Dermis microvascular lymphatic vessel endothelial cell (primary cell): Measurements from ENCODE around the gene RB1. TPM values are rescaled to one million over a fixed set of nuclear protein-coding genes. Genes with fewer than 3 reads are reported as not detected.

Source experiments
- DNase-seq, 2 donors: peaks; one replicate each; pipeline versions ENCODE4 v3.0.0 to v3.0.0-alpha.2; 2010; ENCODE audit warnings: low read depth in 2 of 2
- total RNA-seq: library from RNA; depleted of rRNA; stranded (reverse); fragments of >200 nt; gene quantifications from 2 replicates; pipeline ENCODE4 v1.2.1, GENCODE V29; 2014

Gene RB1
- 24.4 and 27.6 TPM in 2 replicates for total RNA-seq

DNA sequence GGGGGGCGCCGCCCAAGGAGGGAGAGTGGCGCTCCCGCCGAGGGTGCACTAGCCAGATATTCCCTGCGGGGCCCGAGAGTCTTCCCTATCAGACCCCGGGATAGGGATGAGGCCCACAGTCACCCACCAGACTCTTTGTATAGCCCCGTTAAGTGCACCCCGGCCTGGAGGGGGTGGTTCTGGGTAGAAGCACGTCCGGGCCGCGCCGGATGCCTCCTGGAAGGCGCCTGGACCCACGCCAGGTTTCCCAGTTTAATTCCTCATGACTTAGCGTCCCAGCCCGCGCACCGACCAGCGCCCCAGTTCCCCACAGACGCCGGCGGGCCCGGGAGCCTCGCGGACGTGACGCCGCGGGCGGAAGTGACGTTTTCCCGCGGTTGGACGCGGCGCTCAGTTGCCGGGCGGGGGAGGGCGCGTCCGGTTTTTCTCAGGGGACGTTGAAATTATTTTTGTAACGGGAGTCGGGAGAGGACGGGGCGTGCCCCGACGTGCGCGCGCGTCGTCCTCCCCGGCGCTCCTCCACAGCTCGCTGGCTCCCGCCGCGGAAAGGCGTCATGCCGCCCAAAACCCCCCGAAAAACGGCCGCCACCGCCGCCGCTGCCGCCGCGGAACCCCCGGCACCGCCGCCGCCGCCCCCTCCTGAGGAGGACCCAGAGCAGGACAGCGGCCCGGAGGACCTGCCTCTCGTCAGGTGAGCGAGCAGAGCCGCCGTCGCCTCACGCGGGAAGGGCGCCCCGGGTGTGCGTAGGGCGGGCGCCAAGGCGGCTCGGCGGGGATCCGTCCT, at the start of gene RB1:
RB1 (plus strand) TSS at position 393 of the 784 bp plus-strand sequence; CDS start at position 555, 162 bp downstream.
- DNase-seq = peak; percentile 81 to 92

DNA sequence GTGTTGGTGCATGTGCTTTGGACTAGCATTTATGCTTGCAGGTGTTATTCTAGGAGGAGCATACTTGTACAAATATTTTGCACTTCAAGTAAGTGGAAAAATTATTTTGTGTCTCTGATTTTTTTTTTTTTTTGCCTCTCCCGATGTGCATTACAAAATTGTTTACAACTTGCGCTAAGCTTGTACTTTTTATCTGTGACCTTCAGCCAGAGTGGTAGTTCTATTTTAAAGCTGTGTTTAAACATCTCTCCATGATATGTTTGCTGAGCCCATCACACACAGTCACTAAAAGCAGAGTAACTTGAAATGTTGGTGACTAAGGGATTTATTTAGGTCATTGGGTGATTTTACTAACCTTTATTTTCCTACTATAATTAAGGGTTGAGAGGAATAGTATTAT, 49.7 kb upstream of the RB1 start:
- DNase-seq = no peak

DNA sequence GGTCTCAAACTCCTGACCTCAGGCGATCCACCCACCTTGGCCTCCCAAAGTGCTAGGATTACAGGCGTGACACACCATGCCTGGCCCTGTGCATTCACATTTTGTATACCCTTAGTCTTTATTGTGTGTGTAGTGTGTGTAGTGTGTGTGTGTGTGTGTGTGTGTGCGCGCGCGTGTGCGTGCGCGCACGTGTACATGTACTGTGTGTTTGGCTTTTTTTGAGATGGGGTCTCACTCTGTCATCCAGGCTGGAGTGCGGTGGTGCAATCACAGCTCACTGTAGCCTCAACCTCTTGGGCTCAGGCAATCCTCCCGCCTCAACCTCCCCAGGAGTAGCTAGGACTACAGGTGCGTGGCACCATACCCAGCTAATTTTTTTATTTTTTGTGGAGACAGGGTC, 48.5 kb upstream of the RB1 start:
- DNase-seq = no peak

DNA sequence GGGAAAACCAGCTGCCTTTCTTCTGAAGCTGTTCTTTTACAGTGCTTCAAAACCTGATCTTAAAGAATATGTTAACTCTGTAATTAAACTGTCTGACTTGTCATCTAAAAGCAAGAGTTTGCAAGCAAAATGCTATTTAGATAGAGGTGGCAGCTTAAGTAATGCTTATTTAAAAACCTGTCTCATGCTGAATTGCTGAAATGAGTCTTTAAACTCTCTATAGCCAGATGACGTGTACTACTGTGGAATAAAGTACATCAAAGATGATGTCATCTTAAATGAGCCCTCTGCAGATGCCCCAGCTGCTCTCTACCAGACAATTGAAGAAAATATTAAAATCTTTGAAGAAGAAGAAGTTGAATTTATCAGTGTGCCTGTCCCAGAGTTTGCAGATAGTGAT, 47.6 kb upstream of the RB1 start:
- no peak for DNase-seq

DNA sequence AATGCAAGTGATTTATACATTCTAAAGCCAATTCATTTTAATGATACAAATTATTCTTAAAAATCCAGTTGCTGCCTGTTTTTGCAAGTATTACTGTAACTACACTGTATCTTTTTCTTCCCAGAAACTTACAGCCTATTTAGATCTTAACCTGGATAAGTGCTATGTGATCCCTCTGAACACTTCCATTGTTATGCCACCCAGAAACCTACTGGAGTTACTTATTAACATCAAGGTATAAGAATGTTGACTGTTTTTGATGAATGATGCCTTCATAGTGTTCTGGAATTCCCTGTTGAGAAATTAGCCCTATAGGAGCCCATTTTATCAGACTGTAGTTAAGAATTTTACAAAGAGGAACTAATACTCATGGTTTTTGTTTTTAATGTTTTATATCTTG, 45.5 kb upstream of the RB1 start:
- DNase-seq = no peak

DNA sequence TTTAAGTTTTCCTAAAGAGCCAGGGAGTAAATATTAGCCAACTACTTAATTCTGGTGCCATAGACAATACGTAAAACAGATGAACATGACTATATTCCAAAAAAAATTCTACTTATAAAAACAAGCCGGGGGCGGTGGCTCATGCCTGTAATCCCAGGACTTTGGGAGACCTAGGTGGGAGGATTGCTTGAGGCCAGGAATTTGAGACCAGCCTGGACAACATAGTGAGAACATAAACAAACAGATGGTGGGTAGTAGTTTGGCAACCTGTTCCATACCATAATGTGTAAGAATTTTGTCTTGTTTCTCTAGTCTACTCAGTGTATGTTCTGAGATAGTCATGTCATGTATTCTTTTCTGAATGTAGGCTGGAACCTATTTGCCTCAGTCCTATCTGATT, 45.1 kb upstream of the RB1 start:
- DNase-seq = no peak

DNA sequence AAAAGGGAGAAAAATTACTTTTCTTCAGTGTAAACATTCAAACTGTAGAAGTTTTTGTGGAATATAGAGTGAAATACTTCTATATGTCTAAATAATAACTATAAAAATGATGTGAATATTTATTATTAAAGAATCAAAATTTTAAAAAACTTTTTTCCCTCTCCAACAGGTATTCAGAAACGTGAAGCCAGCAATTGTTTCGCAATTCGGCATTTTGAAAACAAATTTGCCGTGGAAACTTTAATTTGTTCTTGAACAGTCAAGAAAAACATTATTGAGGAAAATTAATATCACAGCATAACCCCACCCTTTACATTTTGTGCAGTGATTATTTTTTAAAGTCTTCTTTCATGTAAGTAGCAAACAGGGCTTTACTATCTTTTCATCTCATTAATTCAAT, 42.6 kb upstream of the RB1 start:
- no peak for DNase-seq

DNA sequence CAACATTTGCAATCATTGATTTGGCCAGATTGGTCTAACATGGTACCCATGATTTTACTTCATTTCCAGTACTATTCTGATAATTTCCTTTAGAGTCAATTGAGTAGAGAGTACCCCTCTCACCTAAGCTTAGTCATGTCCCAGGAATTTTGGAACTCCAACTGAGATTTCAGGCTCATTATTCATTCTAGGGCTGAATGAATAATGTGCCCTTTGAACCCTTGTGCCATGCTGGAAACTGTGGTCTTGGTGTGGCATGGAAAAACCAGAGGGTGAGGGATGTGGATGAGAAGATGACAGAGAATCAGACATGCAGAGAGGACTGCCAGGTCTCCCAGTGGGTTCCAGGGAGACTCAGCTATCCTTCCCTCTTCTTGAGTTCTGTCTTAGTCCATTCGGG, 40.4 kb upstream of the RB1 start:
- DNase-seq = no peak

DNA sequence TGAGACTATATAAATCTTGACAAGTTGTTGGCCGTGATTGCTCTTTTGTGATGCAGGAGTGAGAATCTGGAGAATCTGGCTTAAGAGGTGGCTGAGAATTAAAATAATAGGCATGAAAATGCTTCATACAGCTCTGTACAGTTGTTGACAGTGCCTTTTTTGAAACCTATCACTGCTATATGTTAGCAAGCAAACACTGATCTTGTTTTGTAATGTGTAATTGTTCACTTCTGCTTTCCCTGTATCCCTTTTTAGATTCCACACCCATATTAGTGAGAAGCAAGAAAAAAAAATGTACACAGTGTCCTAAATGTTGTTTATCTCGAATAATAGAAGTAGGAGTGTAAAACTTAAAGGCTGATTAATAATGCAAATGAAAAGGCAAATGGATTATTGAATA, 39.5 kb upstream of the RB1 start:
- no peak for DNase-seq

DNA sequence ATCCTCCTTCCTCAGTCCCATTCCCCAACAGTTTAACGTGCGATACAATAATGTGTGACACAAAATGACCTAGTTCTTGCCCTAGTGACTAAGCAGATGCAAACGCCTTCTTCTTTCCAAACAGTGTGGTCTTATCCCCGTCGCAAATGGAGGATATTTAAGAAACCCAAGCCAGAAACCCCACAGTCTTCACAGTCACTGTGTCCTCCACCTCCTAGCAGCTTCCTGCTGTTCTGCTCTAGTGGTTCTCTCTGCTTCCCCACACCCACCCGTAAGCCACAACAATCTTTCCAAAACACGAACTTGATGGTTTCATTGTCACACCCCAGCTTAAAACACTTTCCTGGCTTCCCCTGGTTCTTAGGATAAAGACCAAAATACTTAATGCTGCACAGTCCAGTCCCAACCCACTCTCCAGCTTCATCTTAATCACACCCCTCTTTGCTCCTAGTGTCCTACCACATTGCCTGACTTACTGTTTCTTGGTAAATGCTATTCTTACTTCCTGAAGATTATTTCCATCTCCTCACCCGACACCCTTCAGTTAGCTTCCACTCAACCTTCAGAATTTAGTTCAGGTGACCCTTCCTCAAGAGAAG, 38.2 kb upstream of the RB1 start:
- DNase-seq = no peak

DNA sequence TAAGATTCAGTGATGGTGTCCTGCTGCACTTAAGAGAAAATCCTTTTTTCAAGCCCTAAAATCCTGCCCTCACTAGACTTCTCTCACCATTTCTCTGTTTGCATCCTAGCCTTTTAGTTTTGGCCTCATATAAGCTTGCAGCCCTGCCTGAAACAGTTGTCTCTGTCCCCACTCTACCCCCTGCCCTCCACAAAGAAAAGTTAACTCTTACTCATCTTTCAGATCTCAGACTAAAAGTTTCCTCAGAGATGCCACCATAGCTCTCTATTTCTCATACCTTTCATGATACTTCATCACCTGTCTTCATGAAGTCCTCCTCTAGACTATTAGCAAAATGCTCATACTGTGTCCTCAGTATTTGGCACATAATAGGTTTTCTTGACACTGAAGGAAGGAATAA, 37.4 kb upstream of the RB1 start:
- no peak for DNase-seq

DNA sequence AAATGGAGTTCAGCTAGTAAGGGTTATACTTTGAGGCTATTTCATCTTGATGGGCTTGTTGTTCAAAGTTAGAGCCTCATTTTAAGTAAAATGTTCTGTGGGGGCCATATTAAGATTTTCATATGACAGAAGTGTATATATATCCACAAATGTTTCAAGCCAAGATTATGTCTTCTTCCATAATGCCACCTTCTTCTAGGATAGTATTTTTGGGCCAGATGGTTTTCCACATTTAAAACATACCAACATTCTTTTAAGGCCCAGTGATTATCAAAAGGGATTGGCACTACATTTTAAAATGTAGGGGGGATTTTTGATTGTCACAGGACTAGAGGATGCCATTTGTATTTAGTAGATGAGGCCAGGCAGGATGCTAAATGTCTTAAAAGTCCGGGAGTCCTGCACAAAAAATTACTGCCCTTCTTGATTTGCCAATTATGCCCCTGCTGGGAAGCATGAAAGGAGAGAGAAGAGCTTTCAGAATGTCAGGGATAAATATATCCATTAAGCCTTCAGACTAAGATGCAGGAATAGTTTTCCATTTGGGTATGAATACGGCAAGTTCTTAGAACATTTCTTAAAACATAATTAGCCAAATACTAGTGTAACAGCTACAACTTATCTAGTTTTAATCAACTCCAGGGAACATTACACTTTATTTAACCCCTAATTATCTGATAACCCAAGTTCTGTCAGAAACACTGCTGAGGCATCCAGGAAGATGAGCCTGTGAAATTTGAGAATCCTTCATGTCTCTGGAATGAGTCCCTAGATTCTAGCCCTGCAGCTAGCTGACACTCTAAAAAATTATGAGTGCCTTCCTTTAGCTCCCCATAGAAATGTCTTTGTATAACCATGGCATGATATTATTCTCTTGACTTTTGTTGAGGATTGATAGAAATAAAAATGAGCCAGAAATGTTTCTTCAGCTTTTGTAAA, 36.6 kb upstream of the RB1 start:
- DNase-seq = no peak

DNA sequence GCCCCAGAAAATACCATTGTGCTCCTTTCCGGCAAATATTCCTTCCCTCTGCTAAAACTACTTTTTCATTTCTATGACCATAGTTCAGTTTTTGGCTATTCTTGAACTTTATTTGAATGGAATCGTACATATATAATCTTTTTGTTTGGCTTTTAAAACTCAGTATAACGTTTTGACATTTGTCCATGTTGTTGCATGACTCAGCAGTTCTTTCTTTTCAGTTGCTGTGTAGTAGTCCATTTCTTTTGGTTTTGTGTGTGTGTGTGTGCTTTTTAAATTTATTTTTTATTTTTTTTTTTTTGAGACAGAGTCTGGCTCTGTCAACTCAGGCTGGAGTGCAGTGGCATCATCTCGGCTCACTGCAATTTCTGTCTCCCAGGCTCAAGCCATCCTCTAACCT, 35.5 kb upstream of the RB1 start:
- DNase-seq = no peak

DNA sequence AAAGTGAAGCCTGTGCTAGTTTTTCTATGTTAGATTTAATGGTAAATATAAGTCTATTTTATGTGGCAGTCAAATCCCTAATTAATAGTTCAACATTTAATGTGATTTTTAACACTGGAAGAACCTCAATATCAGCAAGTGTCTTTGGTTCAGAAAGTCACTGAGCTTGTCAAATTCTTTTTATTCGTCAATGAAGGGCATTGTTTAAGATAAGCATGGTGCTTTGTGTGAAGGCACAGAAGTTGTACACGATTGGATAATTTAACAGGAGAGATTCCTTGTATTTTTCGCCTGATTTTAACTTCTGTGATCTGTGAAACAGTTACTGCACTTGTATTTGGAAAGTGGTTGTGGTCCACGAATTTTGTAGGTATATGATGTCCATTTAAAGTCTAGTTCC, 30.2 kb upstream of the RB1 start:
- no peak for DNase-seq

DNA sequence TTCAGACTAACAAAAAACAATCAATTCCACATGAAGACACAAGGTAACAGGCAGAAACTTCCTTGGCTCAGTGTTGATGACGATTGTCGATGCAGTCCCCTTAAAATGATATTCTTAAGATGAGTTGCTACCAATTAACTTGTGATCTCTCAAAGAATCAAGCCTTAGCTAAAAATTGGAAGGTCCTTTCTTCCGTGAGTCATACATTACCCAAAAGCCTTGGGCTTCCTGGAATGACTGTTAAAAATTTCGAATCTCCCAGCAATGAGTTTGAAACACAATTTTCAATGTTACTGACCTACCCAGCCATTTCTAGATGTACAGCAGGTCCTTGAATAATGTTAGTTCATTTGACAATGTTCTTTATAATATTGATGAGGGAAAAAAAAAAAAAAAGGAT, 28.0 kb upstream of the RB1 start:
- no peak for DNase-seq

DNA sequence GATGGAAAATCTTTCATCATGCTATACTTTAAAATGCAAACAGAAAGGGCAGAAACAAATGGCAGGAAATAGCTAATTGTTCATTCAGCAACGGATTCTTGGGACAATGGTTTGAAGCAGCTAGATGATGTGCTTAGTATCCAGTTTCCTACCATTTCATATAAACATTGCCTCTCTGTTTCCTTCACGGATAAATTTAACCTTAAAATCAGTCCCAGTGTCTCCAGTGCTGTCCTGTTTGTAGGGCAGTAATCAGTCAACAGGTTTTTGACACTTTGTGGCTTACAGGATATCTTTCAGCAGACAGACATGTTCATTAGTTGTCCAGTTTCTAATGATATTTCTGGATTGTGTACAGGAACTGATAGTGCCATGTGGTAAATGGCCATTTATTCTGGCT, 24.7 kb upstream of the RB1 start:
- peak; percentile 45 to 81 for DNase-seq

DNA sequence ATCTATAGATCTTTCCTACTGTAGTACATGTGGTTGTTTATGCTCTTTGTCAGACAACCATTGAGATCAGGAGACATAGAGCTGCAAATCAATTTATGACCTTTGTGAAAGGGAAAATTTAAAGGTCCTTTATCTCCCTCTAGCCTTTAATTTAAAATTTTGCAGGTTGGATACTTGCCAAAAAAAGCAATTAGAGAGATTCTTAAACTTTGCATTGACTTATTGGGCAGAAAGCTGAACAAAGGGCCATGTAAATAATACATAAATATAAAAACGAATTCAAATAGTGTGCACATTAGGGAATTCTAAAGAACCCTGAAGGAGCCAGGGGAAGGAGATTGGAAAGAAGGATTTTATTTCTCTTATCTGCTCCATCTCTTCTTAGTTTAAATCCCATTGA, 22.0 kb upstream of the RB1 start:
- DNase-seq = no peak

DNA sequence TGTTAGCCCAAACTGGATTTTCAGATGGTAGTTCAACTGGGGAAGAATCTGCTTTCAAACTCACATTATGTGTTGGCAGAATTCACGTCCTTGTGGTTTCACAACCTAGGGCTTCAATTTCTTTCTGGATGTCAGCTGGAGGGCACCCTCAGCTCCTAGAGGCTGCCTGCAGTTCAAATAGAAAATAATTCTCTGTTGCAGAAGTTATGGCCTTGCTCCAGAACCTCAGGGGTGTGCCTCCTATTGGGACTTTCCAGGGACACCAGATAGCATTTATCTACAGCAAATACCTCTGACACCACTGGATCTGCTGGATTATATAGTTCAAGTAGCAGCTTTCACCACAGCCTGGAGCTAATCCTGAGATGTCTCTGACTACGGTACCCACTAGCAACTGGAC, 11.8 kb upstream of the RB1 start:
- no peak for DNase-seq

DNA sequence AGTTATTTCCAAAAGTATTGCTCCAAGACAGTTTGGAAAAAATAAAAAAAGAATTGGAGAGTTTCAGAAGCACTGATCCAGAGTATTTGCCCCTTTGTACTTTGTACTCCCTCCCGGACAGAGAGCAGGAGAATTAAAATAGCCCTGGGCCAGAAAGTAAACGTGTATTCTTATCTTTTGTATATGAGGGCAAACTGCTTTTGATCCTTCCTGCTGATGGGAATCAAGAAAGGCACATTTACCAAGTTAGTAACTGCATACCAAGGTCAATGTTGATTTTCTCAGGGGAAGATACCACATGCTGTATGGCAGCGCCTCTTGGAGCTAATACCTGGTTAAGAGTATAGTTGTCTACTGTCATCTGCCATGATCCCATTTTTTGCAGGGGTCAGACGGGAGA, 10.9 kb upstream of the RB1 start:
- DNase-seq = no peak

DNA sequence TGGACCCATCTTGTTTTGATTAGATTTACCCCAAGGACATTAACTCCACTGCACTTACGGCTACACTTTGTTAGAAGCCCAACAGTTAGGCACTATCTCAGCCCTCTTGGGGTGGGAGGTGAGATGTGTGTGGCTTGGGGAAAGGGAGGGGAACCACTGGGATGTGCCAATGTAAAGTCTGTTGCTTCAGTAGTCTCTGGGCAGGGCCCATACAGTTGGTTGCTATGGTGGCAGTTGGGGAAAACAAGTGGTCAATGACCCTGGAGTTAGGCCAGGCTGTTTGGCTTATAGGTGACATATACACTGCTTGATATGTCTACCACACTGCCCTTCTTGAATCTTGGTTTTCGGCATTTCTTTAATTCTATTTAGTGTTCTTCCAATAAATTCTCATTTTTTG, 8.9 kb upstream of the RB1 start:
- DNase-seq = no peak

DNA sequence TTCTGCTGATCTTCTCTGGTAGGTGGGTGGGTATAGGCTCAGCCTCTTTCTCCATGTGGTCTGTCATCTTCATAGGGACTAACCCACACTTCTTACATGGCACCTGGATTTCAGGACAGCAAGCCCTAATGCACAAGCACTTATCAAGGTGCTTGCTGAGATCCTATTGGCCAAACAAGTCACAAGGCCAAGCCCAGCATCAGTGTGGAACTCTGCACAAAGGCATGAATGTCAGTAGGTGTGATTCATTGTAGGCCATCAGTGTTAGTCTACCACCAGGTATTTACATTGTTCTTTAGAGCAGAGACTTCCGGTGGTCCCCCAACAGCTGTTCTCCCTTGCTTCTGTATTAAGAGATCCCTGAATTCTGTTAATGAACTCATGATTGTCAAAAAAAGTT, 8.3 kb upstream of the RB1 start:
- DNase-seq = no peak

DNA sequence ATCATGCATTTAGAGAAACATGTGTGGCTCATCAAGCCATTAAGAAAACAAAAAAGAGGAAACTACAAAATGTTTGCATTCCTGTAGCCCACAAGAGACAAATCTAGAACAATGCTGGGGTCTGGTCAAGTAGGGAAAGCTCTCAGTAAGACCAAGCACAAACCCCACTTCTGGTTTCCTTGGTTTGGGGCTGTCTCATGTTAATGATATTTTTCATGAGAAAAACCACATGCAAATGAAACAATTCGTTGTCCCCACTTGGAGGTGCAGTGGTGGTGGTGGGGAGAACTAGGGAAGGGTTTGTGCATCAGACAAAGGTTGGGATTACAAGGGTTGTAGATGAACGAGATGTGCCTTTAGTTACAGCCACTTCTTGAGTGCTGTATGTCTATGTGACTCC, 7.0 kb upstream of the RB1 start:
- DNase-seq = no peak
